Keratinocyte (primary cell): ENCODE results near the gene PARVA.

Experiments
- CTCF ChIP-seq, 3 experiments: IDR thresholded peaks in 1 of 3; conservative IDR thresholded peaks in 1 of 3; optimal IDR thresholded peaks in 1 of 3; 2 replicates in 2 of 3; 3 replicates in 1 of 3; pipeline versions ENCODE3 to v1.5.1; 2011; ENCODE audit warnings: low read length in 3 of 3, mild to moderate bottlenecking in 3 of 3, moderate library complexity in 2 of 3, control low read depth in 1 of 3, inconsistent platforms in 1 of 3; ENCODE audit not compliant: insufficient read depth in 2 of 3; ENCODE audit errors: extremely low read depth in 1 of 3
- EZH2 ChIP-seq: IDR thresholded peaks from one replicate; pipeline ENCODE4 v1.6.1; 2012; ENCODE audit warnings: inconsistent platforms, mild to moderate bottlenecking, low read length, moderate library complexity

GRCh38 chr11:12532580-12532979 is 155.2 kb downstream of the PARVA start:
- TF ChIP-seq CTCF (optimal IDR thresholded peaks at IDR 0.05 in 1 of 3, IDR thresholded peaks at IDR 0.05 in 1 of 3, conservative IDR thresholded peaks at IDR 0.05 in 1 of 3; ENCODE audit: extremely low read depth in 1 of 3, insufficient read depth in 2 of 3, low read length in 3 of 3) (no peak), EZH2 (no peak)
